Trophoblast cell (in vitro differentiated cells and primary cell): ENCODE results near the gene ANAPC1.
"Not testable (repeated sequence)": the region's sequence is repeated elsewhere in the genome, so short reads cannot be mapped to it uniquely, and the experiment has no call there.

Experiments used
- DNase-seq, 2 donors: peaks; one replicate each; pipeline ENCODE4 v3.0.0-alpha.2; 2016
- H2AFZ ChIP-seq: 2 replicates; pipeline ENCODE4 v1.6.1; 2013; ENCODE audit warnings: low read length, moderate library complexity, mild to moderate bottlenecking; ENCODE audit not compliant: insufficient read depth, poor library complexity
- H2AK5ac ChIP-seq: 2 replicates; pipeline ENCODE4 v1.6.1; 2013; ENCODE audit warnings: mild to moderate bottlenecking, low read length
- H2BK120ac ChIP-seq: 2 replicates; pipeline ENCODE4 v1.6.1; 2013; ENCODE audit warnings: low read length, mild to moderate bottlenecking, moderate library complexity; ENCODE audit not compliant: insufficient read depth, poor library complexity
- H2BK12ac ChIP-seq: 2 replicates; pipeline ENCODE4 v1.6.1; 2013; ENCODE audit warnings: mild to moderate bottlenecking, low read length, moderate library complexity
- H2BK5ac ChIP-seq: 2 replicates; pipeline ENCODE4 v1.6.1; 2013; ENCODE audit warnings: low read length, low read depth, moderate library complexity, mild to moderate bottlenecking; ENCODE audit not compliant: poor library complexity
- H3K14ac ChIP-seq: 2 replicates; pipeline ENCODE4 v1.6.1; 2013; ENCODE audit warnings: mild to moderate bottlenecking, low read length
- H3K18ac ChIP-seq: 2 replicates; pipeline ENCODE4 v1.6.1; 2013; ENCODE audit warnings: mild to moderate bottlenecking, low read length
- H3K23ac ChIP-seq: 2 replicates; pipeline ENCODE4 v1.6.1; 2013; ENCODE audit warnings: low read length
- H3K27ac ChIP-seq: 2 replicates; pipeline ENCODE4 v1.5.1; 2013; ENCODE audit warnings: low read depth, mild to moderate bottlenecking, inconsistent platforms, low read length, moderate library complexity
- H3K27me3 ChIP-seq: 2 replicates; pipeline ENCODE4 v1.6.1; 2013; ENCODE audit warnings: inconsistent platforms, mild to moderate bottlenecking, low read length, moderate library complexity; ENCODE audit not compliant: insufficient read depth
- H3K36me3 ChIP-seq, 2 experiments: 1 replicate in 1 of 2; 2 replicates in 1 of 2; pipeline ENCODE4 v1.6.1; 2013; ENCODE audit warnings: low read length in 2 of 2, mild to moderate bottlenecking in 2 of 2, moderate library complexity in 1 of 2; ENCODE audit not compliant: insufficient read depth in 2 of 2, control insufficient read depth in 1 of 2
- H3K4ac ChIP-seq: 2 replicates; pipeline ENCODE4 v1.6.1; 2013; ENCODE audit warnings: low read depth, mild to moderate bottlenecking, low read length, moderate library complexity
- H3K4me1 ChIP-seq, 2 experiments: 1 replicate in 1 of 2; 2 replicates in 1 of 2; pipeline ENCODE4 v1.6.1; 2013; ENCODE audit warnings: low read length in 2 of 2, mild to moderate bottlenecking in 2 of 2, moderate library complexity in 1 of 2; ENCODE audit not compliant: insufficient read depth in 2 of 2, control insufficient read depth in 1 of 2
- H3K4me2 ChIP-seq: 2 replicates; pipeline ENCODE4 v1.6.1; 2013; ENCODE audit warnings: inconsistent platforms, mild to moderate bottlenecking, low read length, moderate library complexity
- H3K4me3 ChIP-seq: 2 replicates; pipeline ENCODE4 v1.5.1; 2013; ENCODE audit warnings: mild to moderate bottlenecking, low read depth, low read length, inconsistent platforms
- H3K79me1 ChIP-seq: one replicate; pipeline ENCODE4 v1.6.1; 2013; ENCODE audit warnings: low read length
- H3K79me2 ChIP-seq: 2 replicates; pipeline ENCODE4 v1.6.1; 2013; ENCODE audit warnings: low read length, mild to moderate bottlenecking; ENCODE audit not compliant: control insufficient read depth, insufficient read depth, poor library complexity
- H3K9ac ChIP-seq: 2 replicates; pipeline ENCODE4 v1.6.1; 2013; ENCODE audit warnings: mild to moderate bottlenecking, low read length
- H3K9me3 ChIP-seq: 2 replicates; pipeline ENCODE4 v1.6.1; 2013; ENCODE audit warnings: low read depth, mild to moderate bottlenecking, control low read depth, inconsistent platforms, low read length; ENCODE audit not compliant: insufficient read depth
- H4K12ac ChIP-seq: 2 replicates; pipeline ENCODE4 v1.6.1; 2013; ENCODE audit warnings: low read depth, mild to moderate bottlenecking, low read length, moderate library complexity
- H4K8ac ChIP-seq: 2 replicates; pipeline ENCODE4 v1.6.1; 2013; ENCODE audit warnings: low read depth, mild to moderate bottlenecking, low read length, moderate library complexity
- H4K91ac ChIP-seq: one replicate; pipeline ENCODE4 v1.6.1; 2013; ENCODE audit warnings: low read depth, mild to moderate bottlenecking, low read length, moderate library complexity
- whole genome bisulfite sequencing: extraction: QIAGEN DNeasy Blood & Tissue Kit; methylation state at CpG from one replicate; pipeline ENCODE4 v1.1.7; 2013; ENCODE audit warnings: missing lambda C conversion rate; ENCODE audit not compliant: insufficient read length, insufficient coverage; ENCODE audit errors: extremely low coverage; 5-methylcytosine and 5-hydroxymethylcytosine counted together

The ANAPC1 gene

DNA sequence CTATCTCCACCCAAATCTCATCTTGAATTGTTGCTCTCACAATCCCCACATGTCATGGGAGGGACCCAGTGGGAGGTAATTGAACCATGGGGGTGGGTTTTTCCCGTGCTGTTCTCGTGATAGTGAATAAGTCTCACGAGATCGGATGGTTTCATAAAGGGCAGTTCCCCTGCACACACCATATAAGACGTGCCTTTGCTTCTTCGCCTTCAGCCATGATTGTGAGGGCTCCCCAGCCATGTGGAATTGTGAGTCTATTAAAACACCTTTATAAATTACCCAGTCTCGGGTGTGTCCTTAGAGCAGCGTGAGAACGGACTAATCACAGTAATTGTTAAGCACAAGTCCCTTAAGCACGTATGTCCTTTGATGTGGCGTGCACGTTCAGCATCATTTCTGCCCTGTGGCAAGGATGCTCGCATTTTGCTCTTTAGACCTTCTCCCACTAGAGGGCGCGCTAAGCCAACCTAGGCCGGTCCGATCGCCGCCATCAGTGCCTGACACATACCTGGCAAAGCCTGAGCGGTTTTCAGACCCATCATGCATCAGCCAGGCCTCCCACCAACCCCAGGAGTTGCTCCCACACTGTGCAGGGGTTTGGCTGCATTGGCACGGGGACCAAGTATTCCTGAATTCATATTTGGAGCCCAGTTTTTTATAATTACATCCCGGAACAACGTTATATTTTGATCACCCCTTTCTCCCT, 136.4 kb downstream of the ANAPC1 start:
- not testable (repeated sequence) for H2BK5ac ChIP-seq, H3K18ac ChIP-seq, H3K4ac ChIP-seq, H3K23ac ChIP-seq, H3K79me2 ChIP-seq, H4K91ac ChIP-seq, H2AK5ac ChIP-seq, H3K27ac ChIP-seq, H4K8ac ChIP-seq, H2BK12ac ChIP-seq, H3K4me3 ChIP-seq, H3K79me1 ChIP-seq, H2AFZ ChIP-seq, H3K4me1 ChIP-seq, H3K27me3 ChIP-seq, H3K14ac ChIP-seq, H3K36me3 ChIP-seq, H3K4me2 ChIP-seq, H3K9ac ChIP-seq, H3K9me3 ChIP-seq, H4K12ac ChIP-seq, H2BK120ac ChIP-seq
- DNase-seq = peak in 1 of 2 donors; percentile 4
- WGBS = no CpG with 5 or more reads among the region's 23 CpGs

DNA sequence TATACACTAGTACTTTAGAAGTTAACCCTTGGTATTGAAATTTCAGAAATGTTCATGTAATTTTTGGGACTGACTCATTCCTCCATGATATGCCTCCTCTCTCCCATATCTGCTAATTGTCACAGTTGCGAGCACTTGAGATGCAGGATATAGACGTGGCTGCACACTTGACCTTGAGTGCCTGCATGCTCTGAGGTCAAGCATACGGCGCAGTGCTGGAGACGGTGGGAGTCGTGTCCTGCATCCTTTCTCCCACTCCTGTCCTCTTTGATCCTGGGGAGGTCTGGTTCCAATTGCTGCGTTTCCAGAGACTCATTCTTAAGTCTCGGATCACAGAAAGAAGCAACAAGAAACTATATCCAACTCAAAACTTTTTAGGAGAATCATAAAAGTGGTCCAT, 139.2 kb downstream of the ANAPC1 start:
- DNase-seq, H3K36me3 ChIP-seq, H2BK12ac ChIP-seq, H2BK120ac ChIP-seq, H3K18ac ChIP-seq, H2AFZ ChIP-seq, H3K23ac ChIP-seq, H2AK5ac ChIP-seq, H3K27me3 ChIP-seq, H4K91ac ChIP-seq, H3K79me1 ChIP-seq, H3K14ac ChIP-seq, H3K79me2 ChIP-seq, H3K4me3 ChIP-seq, H3K9me3 ChIP-seq, H3K4me2 ChIP-seq, H3K4me1 ChIP-seq, H3K9ac ChIP-seq, H4K12ac ChIP-seq, H3K27ac ChIP-seq, H4K8ac ChIP-seq, H3K4ac ChIP-seq, H2BK5ac ChIP-seq: not testable (repeated sequence)
- WGBS = no CpG with 5 or more reads among the region's 8 CpGs

DNA sequence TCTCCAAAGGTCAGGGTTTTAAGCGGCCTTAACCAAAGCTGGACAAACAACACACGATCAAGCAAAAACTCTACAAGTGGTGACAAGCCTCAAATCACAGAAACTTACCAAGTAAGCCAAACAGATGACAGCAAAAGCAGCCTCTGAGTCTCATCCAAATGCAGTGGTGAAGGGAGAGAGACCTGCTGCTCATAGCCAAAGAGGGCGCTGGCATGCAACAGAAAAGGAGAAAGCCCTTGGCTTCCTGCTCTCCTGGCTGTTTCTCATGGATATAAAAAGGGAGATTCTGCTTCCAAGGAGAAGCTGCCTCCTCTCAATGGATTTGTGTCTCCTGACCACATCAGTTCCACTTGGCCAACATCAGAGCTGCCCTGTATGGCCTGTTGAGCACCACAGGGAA, 142.5 kb downstream of the ANAPC1 start:
- not testable (repeated sequence) for H3K18ac ChIP-seq, H2AFZ ChIP-seq, H3K9me3 ChIP-seq, H2AK5ac ChIP-seq, H3K4ac ChIP-seq, H4K12ac ChIP-seq, H3K4me2 ChIP-seq, H3K4me3 ChIP-seq, H2BK12ac ChIP-seq, DNase-seq, H3K14ac ChIP-seq, H4K8ac ChIP-seq, H3K79me1 ChIP-seq, H3K27me3 ChIP-seq, H3K79me2 ChIP-seq, H3K9ac ChIP-seq, H3K23ac ChIP-seq, H3K27ac ChIP-seq, H2BK5ac ChIP-seq, H3K4me1 ChIP-seq, H3K36me3 ChIP-seq, H2BK120ac ChIP-seq, H4K91ac ChIP-seq
- no CpG with 5 or more reads among the region's 3 CpGs for WGBS

DNA sequence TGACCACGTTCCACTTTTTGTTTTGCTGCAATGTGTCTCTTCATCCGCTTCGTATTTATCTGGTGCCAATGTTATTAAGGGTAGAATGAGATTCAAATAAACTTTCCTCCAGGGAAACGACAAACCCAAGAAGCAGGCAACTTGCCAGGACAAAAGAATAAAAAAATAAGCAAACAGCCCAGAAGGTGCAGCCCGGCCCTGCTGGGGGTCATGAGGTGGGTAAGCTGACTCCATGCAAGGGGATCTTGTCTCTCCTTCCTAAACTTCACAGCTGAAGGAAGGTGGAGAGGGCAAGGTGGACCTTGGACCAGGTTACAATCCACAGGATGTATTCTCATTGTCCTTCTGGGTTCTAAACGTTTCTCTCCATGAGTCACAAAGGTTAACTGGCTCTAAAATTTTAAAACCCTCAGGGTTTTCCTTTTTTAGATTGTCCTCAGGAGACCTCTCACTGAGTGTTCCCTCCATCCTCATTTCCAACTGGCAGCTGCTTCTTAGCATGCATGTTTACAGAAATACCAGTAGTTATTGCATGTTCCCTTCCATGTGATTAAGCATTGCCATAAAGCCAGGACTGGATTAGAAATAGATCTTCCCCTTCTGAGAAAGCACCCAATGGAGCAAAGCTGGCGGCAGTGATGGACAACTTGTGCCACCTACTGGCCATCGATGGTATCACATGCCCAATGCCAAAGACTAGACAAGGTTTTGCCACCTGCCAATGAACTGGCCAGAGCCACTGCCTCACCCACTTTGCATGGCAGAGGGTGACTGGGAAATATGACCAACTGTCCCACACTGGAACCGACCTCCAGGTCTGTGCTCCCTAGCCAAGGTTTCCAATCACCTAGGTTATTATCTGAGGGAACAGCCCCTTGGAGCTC, 147.9 kb downstream of the ANAPC1 start:
- not testable (repeated sequence) for H3K18ac ChIP-seq, H2BK12ac ChIP-seq, H3K23ac ChIP-seq, H2AFZ ChIP-seq, H3K4me3 ChIP-seq, H3K4me2 ChIP-seq, H3K4me1 ChIP-seq, H3K27me3 ChIP-seq, H3K79me2 ChIP-seq, H3K27ac ChIP-seq, H2BK120ac ChIP-seq, H4K12ac ChIP-seq, H3K79me1 ChIP-seq, H4K8ac ChIP-seq, H4K91ac ChIP-seq, H3K9me3 ChIP-seq, H3K4ac ChIP-seq, H3K36me3 ChIP-seq, H3K14ac ChIP-seq, H2AK5ac ChIP-seq, H3K9ac ChIP-seq, H2BK5ac ChIP-seq
- no CpG with 5 or more reads among the region's 9 CpGs for WGBS
- DNase-seq = peak in 1 of 2 donors; percentile 32
